ENCODE results near the gene KDELR3.

DNA sequence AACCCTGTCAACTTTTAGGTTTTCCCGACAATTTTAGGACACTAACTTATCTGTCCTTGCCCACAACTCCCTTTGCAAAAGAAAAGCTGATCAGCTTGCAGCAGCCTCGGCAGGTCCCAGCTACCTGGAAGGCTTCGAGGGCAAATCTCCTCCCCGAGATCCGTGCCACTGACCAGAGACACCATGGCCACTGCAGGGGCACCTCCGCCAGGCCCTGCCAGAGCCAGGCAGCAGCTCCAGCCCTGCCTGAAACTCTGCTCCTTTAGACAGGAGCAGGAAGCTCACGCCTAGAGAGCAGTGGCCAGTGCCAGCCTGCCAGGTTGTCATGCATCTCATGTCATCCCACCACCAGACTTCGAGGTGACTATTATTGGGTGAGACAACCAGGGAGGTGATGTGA is 34.0 kb upstream of the KDELR3 start:
- TF ChIP-seq, protein P1, sequence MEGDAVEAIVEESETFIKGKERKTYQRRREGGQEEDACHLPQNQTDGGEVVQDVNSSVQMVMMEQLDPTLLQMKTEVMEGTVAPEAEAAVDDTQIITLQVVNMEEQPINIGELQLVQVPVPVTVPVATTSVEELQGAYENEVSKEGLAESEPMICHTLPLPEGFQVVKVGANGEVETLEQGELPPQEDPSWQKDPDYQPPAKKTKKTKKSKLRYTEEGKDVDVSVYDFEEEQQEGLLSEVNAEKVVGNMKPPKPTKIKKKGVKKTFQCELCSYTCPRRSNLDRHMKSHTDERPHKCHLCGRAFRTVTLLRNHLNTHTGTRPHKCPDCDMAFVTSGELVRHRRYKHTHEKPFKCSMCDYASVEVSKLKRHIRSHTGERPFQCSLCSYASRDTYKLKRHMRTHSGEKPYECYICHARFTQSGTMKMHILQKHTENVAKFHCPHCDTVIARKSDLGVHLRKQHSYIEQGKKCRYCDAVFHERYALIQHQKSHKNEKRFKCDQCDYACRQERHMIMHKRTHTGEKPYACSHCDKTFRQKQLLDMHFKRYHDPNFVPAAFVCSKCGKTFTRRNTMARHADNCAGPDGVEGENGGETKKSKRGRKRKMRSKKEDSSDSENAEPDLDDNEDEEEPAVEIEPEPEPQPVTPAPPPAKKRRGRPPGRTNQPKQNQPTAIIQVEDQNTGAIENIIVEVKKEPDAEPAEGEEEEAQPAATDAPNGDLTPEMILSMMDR (IDR thresholded peaks at IDR 0.05): no peak
- no peak for TF ChIP-seq ZFX (IDR thresholded peaks at IDR 0.05; ENCODE audit: borderline replicate concordance)

Measured in 22Rv1 (cell line).